Stimulated activated CD4-positive, alpha-beta T cell treated with anti-CD3 and anti-CD28 coated beads, Interleukin-1b, Interleukin-23, amount 100 ng/mL, for 24 hours (primary cell): ENCODE data around the gene DDX1.
"Not testable (repeated sequence)": the region's sequence is repeated elsewhere in the genome, so short reads cannot be mapped to it uniquely, and the experiment has no call there.

Experiments
- DNase-seq, 4 experiments: peaks; one replicate each; pipeline ENCODE4 v3.0.0-alpha.2; 2020; ENCODE audit warnings: low read depth in 4 of 4, low spot score in 1 of 4

The DDX1 gene

DNA sequence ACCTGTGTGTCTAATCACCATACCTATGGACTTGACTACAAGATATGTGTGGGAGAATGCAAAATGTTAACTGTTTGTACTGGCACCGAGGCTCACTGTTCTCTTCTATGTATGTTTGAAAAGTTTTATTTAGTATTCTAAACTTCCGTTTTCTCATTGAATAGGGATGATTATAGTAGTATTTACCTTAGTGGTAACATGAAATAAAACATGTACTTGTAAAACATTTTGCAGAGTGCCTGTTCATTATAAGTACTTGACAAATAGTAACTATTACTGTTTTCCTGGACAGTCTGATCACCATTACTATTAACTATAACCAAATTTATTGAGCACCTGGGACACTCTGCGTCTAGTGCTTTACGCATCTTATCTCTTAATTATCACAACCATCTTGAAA, 24.8 kb downstream of the DDX1 start:
- DNase-seq: no peak

DNA sequence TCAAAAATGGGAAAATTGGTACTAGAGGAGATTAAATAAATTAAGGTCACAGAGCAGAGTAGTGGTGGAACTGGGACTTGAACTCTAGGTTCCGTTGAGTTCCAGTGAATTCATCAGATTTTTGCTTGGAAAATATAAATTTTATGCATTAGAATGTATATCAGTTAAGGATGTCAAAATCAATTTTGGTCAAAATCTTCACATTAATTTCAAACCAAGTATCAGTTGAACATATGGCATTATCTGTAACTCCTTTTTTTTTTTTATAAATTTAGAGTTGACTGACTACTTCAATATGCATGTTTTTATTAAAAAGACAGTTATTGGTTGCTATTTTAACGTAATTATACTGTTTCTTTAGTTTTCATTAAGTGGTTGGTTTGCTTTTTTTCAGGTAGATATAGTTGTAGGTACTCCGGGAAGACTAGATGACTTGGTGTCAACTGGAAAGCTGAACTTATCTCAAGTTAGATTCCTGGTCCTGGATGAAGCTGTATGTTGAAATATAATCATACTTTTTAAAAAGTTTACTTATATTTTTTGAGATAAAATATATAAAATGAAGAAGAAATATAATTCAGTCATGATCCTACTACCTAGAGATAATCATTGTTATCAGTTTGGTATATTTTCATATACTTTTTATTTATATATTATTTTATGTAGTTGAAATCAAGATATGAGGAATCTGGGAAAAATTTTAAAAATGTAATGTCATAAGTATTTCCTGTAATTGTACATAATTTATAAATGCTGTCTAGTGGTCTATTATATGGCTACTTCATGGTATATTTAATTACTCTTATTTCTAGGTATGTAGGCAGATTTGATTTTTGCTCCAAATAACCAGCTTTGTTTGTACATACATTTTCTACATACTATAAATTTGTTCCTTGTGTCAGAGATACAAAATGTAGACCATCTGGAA, 25.4 kb downstream of the DDX1 start:
- DNase-seq: no peak

DNA sequence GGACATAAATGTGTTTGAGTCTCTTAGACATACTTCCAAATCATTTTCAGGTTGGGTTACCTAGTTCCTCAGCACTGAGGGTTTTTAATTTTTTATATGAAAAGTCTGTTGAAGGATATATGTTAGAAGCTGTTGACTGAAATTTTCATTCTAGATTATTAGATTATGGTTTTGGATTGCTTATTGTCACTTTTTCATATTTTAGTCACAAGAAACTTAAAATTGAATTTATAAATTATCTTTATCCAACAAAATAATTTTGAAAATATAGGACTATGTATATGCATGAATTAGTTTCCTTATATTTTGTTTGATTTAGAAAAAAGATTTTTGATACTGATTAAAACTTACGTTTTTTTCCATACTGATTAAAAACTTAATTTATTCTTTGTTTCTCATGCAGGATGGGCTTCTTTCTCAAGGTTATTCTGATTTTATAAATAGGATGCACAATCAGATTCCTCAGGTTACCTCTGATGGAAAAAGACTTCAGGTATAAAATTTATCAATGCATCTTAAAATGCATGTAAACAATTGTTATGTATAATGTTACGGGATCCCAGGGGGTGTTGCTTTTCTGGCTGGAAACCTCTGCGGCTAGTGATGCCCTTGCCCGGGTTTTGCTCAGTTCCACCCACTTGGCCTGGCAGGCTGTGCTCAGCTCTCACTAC, 26.2 kb downstream of the DDX1 start:
- no peak for DNase-seq

DNA sequence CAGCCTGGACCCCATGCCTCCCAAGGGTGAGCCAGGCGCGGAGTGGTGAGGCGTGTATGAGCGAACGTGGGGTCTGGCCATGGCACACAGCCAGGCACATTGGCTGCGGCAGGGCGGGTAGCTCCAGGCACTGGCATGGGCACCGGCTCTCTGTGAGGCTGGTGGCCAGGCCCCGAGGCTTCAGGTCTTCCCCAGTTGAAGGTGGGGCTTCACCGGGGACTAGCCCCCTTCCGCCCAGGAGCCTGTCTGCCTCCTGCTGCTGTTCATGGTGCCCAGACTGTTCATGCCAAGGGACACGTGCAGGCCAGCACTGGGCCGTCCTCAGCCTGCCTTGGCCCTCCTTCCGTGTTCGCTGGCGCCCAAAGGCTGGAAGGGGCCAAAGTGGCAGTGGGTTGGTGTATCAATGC, 26.8 kb downstream of the DDX1 start:
- DNase-seq: no peak

DNA sequence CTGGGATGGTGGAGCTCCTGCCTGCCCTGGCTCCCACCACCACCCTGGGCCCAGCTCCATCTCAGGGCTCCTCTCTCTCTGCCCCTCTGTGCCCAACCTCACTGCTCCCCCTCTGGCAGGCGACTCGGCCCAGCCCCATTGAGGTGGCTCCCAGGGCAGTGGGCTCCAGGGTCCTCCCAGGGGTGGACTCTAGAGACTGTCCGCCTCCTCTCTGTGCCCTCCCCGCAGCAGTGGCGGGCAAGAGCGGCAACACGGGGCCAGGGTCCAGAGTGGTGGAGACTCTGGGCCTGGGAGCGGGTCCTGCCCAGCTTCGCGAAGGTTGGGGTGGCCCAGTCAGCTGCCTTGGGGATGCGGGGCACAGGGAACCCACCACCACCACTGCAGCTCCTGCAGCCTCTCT, 27.4 kb downstream of the DDX1 start:
- DNase-seq: no peak

DNA sequence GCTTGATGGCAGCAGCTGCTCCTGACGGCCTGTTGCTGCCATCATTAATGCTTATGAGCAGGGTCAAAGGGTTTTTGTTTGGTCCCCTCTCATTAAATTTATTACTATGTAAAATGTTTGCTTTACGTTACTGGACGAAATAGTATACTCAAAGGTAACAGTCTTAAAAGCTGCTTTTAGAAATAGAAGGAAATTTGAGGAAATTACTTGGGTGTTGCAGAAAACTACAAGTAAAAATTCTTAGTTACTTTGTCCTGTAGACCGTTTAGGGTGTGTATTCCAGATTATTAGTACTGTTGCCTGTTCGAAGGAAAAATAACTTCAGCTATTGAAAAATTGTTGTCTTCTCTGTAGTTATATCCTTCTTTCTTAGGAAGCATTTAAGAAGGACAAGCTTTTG, 27.8 kb downstream of the DDX1 start:
- no peak for DNase-seq

DNA sequence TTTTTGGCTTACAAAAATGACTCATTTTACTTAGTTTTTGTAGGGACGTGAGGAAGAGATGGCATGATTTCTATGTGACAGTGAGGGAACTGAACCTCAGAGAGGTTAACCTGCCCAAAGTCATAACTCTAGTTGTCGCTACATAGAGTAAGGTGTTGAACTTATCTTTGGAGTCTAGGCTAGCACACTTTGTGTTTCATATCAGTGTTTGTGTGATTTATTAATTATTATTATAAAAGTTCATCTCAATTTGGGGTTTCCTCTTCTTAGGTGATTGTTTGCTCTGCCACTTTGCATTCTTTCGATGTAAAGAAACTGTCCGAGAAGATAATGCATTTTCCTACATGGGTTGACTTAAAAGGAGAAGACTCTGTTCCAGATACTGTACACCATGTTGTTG, 28.3 kb downstream of the DDX1 start:
- DNase-seq: no peak

DNA sequence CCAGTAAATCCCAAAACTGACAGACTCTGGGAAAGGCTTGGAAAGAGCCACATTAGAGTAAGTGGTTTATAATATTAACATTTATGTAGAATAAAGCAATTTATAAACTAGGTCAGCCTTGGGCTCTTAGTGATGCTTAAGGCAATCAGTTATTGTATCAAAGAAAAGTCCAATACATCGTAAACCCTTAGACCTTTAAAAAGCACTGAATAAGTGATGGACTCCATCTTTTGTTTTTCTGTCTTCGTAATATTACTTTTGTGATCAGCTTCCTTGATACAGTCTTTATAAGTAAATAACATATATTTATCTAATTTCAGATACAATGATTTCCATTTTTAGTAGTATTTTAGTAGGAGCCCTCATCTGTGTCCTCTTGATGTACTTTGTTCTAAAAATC, 28.7 kb downstream of the DDX1 start:
- no peak for DNase-seq

DNA sequence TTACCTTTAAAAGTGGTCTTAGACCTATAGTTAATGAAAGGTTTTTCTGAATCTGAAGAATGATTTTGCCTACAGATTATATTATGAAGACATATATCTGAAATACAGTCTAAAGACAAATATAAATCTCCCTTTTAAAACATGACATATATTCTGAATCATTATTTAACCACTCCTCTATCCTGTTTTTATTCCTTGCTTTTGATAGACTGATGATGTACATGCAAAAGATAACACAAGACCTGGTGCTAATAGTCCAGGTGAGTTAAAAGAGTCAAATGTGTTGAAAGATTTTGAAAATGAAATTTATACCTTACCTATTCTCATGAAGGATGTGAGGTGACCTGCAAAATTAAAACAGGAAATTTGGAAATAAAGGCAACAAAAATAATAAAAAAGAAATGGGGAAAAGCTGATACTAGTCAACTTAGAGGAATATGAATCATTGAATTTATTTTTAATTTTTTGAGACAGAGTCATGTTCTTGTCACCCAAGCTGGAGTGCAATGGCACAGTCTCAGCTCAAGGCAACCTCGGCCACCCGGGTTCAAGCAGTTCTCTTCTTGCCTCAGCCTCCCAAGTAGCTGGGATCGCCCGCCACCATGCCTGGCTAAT, 29.3 kb downstream of the DDX1 start:
- no peak for DNase-seq

DNA sequence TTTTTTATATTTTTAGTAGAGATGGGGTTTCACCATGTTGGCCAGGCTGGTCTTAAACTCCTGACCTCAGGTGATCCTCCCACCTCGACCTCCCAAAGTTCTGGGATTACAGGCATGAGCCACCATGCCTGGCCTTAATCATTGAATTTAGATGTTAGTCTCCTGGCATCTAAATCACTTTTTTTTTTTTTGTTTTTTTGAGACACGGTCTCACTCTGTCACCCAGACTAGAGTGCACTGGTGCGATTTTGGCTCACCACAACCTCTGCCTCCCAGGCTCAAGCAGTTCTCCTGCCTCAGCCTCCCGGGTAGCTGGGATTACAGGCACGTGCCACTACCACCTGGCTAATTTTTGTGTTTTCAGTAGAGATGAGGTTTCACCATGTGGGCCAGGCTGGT, 29.8 kb downstream of the DDX1 start:
- DNase-seq: not testable (repeated sequence)

DNA sequence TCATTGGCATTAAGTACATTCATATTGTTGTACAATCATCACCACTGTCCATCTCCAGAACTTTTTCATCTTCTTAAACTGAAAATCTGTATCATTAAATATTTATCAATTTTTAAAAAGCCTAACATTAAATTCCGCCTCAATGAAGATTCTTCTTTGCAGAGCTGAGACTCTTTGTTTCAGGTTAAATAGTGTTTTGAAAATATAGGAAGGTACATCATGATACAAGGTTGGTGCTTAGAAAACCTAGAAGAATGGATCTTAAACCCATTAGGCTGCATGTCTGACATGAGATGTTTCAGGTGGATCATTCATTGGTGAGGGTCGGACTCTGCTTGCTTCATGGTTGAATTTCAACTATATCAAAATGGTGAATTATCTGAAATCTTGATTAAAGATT, 30.5 kb downstream of the DDX1 start:
- DNase-seq: no peak

DNA sequence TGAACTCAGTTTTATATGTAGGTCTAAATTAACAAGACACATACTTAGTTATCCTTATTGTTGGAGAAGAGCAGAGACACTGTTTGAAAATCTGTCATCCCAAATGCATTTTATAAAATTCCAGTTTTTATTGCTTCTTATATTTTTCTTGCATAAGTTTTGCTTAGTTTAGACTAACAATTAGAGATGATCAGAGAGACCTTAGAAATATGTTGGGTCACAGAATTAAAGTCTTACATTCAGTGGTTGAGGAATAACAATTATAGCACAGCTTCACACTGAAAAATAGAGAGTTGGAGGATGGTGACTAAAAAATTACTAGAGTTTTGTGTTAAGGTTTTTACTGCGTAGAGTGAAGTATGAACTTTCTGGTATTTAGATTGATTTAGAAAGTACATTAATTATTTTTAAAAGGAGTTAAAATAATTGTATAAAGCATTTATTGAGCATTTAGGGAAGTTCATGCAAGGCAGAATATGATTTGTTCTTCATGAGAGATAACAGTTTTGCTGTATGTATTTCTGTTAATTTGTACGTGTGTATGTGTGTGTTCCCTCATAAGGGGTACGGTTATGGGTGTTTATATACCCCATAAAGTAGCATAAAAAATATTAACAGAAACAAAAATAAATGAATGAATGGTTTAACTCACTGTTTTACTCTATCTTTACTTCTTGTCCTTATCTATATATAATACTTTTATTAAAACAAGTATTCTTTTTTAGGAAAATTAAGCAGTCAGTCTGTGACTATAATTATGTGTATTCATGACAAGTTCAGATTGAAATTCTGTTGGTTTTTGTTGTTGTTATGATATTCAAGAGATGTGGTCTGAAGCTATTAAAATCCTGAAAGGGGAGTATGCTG, 31.2 kb downstream of the DDX1 start:
- no peak for DNase-seq

DNA sequence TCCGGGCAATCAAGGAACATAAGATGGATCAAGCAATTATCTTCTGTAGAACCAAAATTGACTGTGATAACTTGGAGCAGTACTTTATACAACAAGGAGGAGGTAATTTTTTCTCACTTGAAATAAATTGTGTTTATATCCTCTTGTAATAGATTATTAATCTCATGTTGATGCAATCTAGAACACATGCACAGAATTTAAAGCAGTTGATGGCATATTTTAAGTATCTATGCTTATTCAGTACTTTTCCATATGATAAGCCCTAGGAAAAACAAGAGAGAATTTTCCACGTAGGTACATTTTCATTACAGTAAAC, 31.8 kb downstream of the DDX1 start:
- DNase-seq: no peak

DNA sequence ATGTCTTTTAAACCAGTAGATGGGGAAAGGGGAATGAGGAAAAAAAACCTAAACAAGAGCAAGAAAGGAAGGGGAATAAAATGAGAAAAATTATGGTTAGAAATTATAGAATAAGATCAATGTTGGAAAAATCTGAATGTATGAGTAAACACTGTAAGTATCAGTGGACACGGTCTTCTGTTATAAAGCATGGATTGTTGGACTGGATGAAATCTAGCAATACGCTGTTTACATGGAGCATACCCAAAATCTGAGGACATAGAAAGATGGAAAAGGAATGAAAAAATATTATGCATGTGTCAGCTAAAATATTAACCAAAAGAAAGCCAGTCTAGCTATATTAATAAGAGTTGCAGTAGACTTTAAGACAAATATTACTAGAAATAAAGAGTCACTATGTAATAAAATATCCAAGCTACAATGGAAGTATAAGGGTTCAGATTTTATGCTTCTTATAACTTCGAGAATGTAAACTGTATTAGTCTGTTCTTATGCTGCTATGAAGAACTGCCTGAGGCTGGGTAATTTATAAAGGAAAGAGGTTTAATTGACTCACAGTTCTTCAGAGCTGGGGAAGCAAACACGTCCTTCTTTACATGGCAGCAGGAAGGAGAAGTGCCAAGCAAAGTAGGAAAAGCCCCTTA, 32.4 kb downstream of the DDX1 start:
- DNase-seq: no peak

DNA sequence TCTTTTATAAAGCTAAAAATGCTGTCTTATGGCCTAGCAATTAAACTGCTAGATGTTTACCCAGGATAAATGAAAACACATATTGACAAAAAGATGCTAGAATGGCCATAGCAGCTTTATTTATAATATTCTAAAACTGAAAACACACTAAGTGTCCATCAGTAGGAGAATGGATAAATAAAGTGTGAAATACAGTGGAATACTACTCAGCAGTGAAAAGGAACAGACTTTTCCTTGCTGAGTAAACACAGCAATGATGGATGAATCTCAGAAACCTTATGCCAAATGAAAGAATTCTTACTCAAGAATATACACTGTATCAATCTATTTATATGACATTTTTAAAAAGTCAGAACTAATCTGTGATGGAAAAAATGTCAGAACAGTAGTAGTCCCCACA, 33.2 kb downstream of the DDX1 start:
- no peak for DNase-seq

DNA sequence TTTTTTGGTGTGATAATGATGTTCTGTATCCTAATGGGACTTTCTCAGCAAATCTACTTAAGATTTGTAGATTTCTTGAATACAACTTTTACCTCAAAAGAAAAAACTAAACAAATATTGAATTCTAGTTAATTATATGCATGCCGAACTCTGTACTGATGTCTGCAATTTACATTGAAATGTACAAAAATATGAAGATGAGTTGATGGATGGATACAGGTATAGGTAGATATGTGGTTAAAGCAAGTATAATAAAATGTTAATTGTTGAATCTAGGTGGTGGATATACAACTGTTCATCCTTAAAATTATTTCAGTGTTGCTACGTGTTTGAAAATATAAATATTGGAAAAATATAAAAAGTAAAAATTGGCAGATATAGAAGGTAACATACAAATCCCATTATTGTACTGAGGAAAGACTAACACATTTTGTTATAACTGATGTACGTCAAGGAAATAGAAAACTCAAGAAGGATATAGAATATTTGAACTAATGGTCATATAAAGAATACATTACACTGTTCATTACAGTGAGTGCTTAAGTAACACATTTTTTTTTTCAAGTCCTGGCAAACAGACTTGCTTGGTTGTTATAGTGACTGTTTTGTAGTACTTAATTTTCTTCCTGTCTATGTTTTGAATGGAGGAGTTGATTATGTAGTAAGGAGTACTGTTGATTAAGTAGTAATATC, 33.8 kb downstream of the DDX1 start:
- no peak for DNase-seq

DNA sequence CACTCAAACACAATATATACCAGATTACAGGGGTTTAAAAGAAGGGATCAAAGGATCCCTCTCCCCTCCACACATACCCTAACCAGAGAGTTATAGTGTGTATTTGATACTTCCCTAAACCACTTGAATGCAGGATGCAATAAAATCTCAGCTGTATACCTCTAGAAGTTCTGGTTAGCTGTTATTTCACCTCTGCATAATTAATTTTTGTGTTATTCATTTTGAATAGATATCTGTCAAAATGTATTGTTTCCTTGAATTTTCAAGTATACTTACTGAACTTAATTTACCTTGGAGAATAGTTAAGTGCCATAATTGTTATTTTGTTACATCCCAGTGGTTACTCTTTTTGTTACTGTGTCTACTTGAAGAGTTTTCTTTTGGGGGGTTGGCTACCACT, 34.5 kb downstream of the DDX1 start:
- DNase-seq: no peak

DNA sequence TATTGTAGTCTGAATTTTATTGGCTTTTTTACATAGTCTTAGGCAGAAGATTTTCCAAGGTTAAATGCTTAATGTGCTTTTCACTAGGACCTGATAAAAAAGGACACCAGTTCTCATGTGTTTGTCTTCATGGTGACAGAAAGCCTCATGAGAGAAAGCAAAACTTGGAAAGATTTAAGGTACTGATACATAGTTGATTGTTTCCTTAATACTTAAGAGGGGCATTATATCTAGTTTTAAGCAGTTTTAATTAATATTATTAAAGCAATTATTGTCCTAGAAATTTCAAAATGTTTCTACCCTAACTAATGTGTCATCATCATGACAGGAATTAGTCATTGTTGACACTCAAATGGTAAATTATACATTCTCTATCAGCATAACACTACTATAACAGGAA, 35.3 kb downstream of the DDX1 start:
- DNase-seq: no peak

DNA sequence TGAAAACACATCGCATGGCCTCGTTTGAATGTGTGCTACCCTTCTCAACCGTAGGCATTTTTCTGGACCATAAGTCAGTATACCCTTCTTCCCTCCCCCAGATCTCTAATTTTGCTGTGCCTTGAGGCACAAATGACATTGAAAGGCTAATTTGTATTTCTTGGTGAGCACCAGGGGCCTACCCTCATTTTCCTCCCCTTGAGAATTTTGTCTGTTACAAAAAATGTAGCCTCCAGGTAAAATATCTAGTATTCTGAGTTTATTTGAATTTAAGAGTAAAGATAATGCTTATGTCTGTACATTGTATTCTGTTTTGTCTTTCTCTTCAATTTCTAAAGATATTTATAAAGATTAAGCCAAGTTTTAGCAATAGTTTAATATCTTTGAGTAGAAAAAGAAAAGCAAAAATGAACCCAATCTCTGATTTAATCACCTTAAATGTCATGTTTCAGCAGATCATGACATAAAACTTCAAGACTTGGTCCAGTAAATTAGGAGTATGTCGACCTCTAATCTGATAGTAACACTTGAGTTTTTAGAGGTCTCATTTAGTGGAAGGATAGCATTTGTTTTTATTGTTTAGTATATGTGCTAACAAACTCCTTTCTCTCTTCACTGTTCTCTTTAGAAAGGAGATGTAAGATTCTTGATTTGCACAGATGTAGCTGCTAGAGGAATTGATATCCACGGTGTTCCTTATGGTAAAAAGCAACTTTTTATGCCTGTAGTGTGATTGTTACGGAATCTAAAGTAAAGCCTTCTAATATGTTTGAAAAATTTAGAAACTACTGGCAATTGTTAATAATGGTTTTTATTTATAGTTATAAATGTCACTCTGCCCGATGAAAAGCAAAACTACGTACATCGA, 36.4 kb downstream of the DDX1 start:
- DNase-seq: no peak
